Measurements from ENCODE around the gene SCNN1A.

GRCh38 chr12:6404390-6404789 is 29.0 kb upstream of the SCNN1A start:
- TF ChIP-seq POLR2A (IDR thresholded peaks at IDR 0.05) (no peak), CTCF (IDR thresholded peaks at IDR 0.05) (no peak), POLR2AphosphoS5 (IDR thresholded peaks at IDR 0.05) (no peak), EP300 (IDR thresholded peaks at IDR 0.05) (no peak)
